ENCODE results near the gene TNNT3. TPM values are rescaled to one million over a fixed set of nuclear protein-coding genes. Genes with fewer than 3 reads are reported as not detected.

TNNT3 gene
- total RNA-seq, 1 experiment from 2014 or later: 0.71 TPM

GRCh38 chr11:1931341-1932104 is 12.0 kb downstream of the TNNT3 start (continued):
- TF ChIP-seq ATF3 (IDR thresholded peaks at IDR 0.05): no peak
- TF ChIP-seq TCF7L2 (IDR thresholded peaks at IDR 0.05; ENCODE audit: borderline replicate concordance, extremely low read depth, insufficient read depth, insufficient read length): no peak
- no peak for TF ChIP-seq POLR2A (IDR thresholded peaks at IDR 0.05; ENCODE audit: borderline replicate concordance, extremely low read depth, insufficient read depth, insufficient read length)
- no peak for TF ChIP-seq EZH2 (IDR thresholded peaks at IDR 0.05)
- TF ChIP-seq REST (IDR thresholded peaks at IDR 0.05; ENCODE audit: low read depth): no peak

GRCh38 chr11:1932105-1932480 is 12.6 kb downstream of the TNNT3 start:
- Histone ChIP-seq H3K9me2 (ENCODE audit: insufficient read depth) (no peaks in the 10 kb centered on the region), H3K4me2 (ENCODE audit: low read length) (no peak overlapping the region), H3K27ac (ENCODE audit: low read depth, low read length) (no peak overlapping the region), H3K79me2 (ENCODE audit: insufficient read depth, low read length) (no peaks in the 10 kb centered on the region), H4K20me1 (ENCODE audit: insufficient read depth) (no peaks in the 10 kb centered on the region), H3K27me3 (ENCODE audit: insufficient read depth, low read length) (no peaks in the 10 kb centered on the region), H3K4me1 (ENCODE audit: control insufficient read depth in 1 of 2, insufficient read depth in 2 of 2, low read length in 2 of 2) (no peaks in the 10 kb centered on the region), H3K9me3 (ENCODE audit: control insufficient read depth in 1 of 2, insufficient read depth in 1 of 2, low read depth in 1 of 2, low read length in 2 of 2) (no peaks in the 10 kb centered on the region), H2AFZ (ENCODE audit: low read depth, low read length, poor library complexity, severe bottlenecking) (no peak overlapping the region), H3K36me3 (ENCODE audit: control insufficient read depth in 1 of 2, insufficient read depth in 2 of 2, low read length in 2 of 2) (no peaks in the 10 kb centered on the region), H3K4me3 (replicated peaks in 1 of 2; ENCODE audit: low read depth in 1 of 2, low read length in 2 of 2) (no peak overlapping the region), H3K9ac (ENCODE audit: low read length) (no peak overlapping the region)
- ChIA-PET POLR2A (no interaction called here), CTCF (no interaction called here), RAD21 (ENCODE audit: low non-redundant PET in 1 of 2, low total read pairs in 2 of 2, uncharacterized antibody in 2 of 2, unreplicated experiment in 2 of 2) (no interaction called here)
- no TSS peak for BruUV-seq (replicated peaks)
- no peak for ATAC-seq
- DNase-seq (ENCODE audit: low read depth, low spot score): no peak
- intact Hi-C loops (cut with micrococcal nuclease): no loop called here
- TF ChIP-seq ZBTB33 (IDR thresholded peaks at IDR 0.05; ENCODE audit: extremely low read depth, insufficient replicate concordance, low read length): no peak
- no peak for TF ChIP-seq TCF7L2 (IDR thresholded peaks at IDR 0.05; ENCODE audit: borderline replicate concordance, extremely low read depth, insufficient read depth, insufficient read length)
- TF ChIP-seq SRF (IDR thresholded peaks at IDR 0.05; ENCODE audit: low read depth): no peak
- no peak for TF ChIP-seq FOSL1 (IDR thresholded peaks at IDR 0.05; ENCODE audit: low read depth)
- no peak for TF ChIP-seq YY1 (IDR thresholded peaks at IDR 0.05; ENCODE audit: extremely low read depth, insufficient replicate concordance, low read depth, low read length)
- no peak for TF ChIP-seq EZH2phosphoT487 (IDR thresholded peaks at IDR 0.05; ENCODE audit: borderline replicate concordance)
- TF ChIP-seq EGR1 (IDR thresholded peaks at IDR 0.05; ENCODE audit: low read depth): no peak
- no peak for TF ChIP-seq CTCF (IDR thresholded peaks at IDR 0.05 in 2 of 3, conservative IDR thresholded peaks at IDR 0.05 in 1 of 3; ENCODE audit: borderline replicate concordance in 1 of 3, insufficient read depth in 1 of 3, low read depth in 2 of 3, low read length in 2 of 3)
- no peak for TF ChIP-seq ATF3 (IDR thresholded peaks at IDR 0.05)
- no peak for TF ChIP-seq POLR2A (IDR thresholded peaks at IDR 0.05; ENCODE audit: borderline replicate concordance, extremely low read depth, insufficient read depth, insufficient read length)
- no peak for TF ChIP-seq ZFX (IDR thresholded peaks at IDR 0.05)
- TF ChIP-seq ELF1 (IDR thresholded peaks at IDR 0.05; ENCODE audit: borderline replicate concordance, low read depth): no peak
- TF ChIP-seq CEBPB (IDR thresholded peaks at IDR 0.05; ENCODE audit: low read depth): no peak
- no peak for TF ChIP-seq ZNF274 (IDR thresholded peaks at IDR 0.05; ENCODE audit: low read depth, low read length)
